Measurements from ENCODE around the gene PLPPR1.
A peak's percentile ranks its signal among the peaks of the same experiment; 100 is the strongest.

The PLPPR1 gene

DNA sequence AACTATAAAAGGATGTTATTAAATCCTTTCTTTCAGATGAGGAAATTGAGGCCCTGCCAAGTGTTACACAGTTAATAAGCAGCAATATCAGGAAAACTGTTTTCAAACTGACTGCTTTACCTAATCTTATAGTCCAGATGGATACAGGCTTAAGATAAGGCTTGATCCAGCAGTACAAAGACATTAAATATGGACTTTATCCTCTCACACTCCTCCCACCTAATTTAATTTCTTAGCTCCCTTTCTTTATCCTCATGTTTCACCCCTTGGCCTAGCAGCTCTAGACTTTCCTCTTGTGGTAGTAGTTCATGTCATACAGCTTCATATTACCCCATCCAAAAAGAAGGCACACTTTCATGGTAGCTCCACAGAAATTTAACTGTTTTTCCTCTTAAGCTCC, 191.8 kb downstream of the PLPPR1 start:
- H3K27ac ChIP-seq = no peak overlapping the region
- no peak for TF ChIP-seq ZFX (IDR thresholded peaks at IDR 0.05; ENCODE audit: borderline replicate concordance)
- TF ChIP-seq, protein P1, sequence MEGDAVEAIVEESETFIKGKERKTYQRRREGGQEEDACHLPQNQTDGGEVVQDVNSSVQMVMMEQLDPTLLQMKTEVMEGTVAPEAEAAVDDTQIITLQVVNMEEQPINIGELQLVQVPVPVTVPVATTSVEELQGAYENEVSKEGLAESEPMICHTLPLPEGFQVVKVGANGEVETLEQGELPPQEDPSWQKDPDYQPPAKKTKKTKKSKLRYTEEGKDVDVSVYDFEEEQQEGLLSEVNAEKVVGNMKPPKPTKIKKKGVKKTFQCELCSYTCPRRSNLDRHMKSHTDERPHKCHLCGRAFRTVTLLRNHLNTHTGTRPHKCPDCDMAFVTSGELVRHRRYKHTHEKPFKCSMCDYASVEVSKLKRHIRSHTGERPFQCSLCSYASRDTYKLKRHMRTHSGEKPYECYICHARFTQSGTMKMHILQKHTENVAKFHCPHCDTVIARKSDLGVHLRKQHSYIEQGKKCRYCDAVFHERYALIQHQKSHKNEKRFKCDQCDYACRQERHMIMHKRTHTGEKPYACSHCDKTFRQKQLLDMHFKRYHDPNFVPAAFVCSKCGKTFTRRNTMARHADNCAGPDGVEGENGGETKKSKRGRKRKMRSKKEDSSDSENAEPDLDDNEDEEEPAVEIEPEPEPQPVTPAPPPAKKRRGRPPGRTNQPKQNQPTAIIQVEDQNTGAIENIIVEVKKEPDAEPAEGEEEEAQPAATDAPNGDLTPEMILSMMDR (IDR thresholded peaks at IDR 0.05) = no peak

DNA sequence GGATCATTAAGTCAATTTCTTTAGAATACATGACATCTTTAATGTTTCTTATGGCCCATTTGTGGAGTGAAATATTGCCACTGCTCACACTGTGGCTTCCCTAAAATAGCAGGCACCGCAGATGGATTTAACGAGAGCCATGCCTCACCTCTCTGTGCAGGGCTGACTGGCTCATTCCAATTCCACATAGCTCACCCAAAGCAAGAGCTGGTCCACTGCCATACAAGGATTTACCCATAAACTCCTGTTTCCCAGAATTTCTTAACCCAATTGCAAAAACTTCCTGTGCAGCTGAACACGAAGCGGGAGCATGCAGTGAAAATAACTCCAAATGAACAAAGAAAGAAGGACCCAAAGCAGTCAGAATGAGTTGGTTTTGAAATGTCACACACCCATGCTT, 196.7 kb downstream of the PLPPR1 start:
- no peak overlapping the region for H3K27ac ChIP-seq
- TF ChIP-seq ZFX (IDR thresholded peaks at IDR 0.05; ENCODE audit: borderline replicate concordance) = no peak
- TF ChIP-seq, protein P1 (IDR thresholded peaks at IDR 0.05) = no peak

DNA sequence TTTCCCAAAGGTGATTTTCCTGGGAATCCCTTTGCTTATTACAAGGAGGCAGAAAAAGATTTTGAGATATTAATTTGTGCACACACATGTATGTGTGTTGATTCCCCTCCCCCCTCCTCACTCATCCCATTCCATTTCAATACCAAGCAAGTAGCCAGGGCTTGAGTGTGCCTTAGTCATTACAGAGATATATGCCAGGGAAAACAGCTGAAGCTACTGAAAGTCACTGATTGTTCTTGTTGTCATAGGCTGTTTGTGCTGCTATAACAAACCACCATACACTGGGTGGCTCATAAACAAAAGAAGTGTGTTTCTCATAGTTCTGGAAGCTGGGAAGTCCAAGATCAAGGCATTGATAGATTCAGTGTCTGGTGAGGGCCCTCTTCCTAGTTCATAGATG, 197.6 kb downstream of the PLPPR1 start:
- H3K27ac ChIP-seq = no peak overlapping the region
- no peak for TF ChIP-seq ZFX (IDR thresholded peaks at IDR 0.05; ENCODE audit: borderline replicate concordance)

DNA sequence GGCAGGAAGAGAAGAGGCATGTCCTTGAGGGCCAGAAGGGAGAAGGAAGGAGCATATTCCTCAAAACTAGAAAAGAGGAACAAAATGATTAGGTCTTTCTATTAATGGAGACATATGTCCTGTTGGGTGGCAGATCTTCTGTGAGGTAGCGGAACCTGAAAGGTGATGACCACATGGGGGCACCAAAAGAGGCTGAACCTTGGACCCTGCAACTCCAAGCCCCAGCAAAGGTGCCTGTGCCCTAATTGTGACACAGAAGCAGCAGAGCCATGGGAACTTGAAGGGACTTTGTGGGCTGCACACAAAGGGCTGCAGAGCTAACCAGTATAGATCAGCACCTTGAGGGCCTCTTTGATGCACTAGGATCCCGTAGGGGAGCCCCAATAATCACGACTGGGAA, 198.3 kb downstream of the PLPPR1 start:
- TF ChIP-seq, protein P1 (IDR thresholded peaks at IDR 0.05) = no peak
- no peak for TF ChIP-seq ZFX (IDR thresholded peaks at IDR 0.05; ENCODE audit: borderline replicate concordance)
- no peak overlapping the region for H3K27ac ChIP-seq

DNA sequence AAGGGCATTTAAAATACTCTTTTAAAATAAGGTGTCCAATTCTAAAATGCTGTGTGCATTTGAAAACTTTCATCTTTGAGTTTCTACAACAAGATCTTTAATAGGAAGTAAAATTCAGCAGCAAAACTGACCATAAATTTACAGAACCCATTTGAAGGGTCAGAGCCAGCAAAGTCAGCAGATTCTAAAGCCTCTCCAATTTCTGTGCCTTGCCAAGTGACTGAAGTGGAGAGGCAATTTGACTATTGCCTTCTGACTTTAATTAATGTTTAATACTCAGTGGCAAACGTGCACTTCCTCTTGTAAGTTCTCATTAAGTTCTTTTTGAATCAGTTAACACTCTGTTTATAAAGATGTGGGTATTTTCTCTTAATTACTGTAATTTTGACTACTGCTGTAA, 201.1 kb downstream of the PLPPR1 start:
- TF ChIP-seq, protein P1 (IDR thresholded peaks at IDR 0.05) = no peak
- TF ChIP-seq ZFX (IDR thresholded peaks at IDR 0.05; ENCODE audit: borderline replicate concordance) = no peak
- H3K27ac ChIP-seq = no peak overlapping the region

DNA sequence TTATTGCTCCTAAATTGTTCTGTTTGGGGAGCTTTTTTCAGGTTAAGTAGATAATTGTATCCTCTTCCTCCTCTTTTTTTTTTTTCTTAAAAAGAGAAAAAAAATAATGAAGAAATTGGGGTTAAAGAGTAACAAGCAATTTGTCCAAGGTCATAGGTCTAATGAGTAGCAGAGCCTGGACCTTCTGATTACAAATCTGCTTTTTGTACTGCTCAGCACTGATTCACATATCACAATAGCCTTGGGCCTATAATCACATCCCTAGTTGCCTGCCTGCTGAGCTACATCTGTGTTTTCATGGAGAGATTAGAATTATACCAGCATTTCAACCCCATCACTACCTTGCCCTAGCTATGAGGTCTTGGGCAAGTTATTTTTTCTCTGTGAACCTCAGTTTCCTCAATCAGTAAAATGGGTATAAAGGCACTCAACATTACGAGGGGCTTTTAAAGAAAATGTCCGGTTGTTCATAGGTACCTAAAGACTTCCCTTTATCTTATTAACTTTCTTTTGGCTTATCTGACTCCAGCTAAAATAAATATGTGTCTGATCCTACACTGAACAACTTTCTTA, 204.0 kb downstream of the PLPPR1 start:
- TF ChIP-seq, protein P1 (IDR thresholded peaks at IDR 0.05) = no peak
- TF ChIP-seq ZFX (IDR thresholded peaks at IDR 0.05; ENCODE audit: borderline replicate concordance) = no peak
- H3K27ac ChIP-seq = no peak overlapping the region

DNA sequence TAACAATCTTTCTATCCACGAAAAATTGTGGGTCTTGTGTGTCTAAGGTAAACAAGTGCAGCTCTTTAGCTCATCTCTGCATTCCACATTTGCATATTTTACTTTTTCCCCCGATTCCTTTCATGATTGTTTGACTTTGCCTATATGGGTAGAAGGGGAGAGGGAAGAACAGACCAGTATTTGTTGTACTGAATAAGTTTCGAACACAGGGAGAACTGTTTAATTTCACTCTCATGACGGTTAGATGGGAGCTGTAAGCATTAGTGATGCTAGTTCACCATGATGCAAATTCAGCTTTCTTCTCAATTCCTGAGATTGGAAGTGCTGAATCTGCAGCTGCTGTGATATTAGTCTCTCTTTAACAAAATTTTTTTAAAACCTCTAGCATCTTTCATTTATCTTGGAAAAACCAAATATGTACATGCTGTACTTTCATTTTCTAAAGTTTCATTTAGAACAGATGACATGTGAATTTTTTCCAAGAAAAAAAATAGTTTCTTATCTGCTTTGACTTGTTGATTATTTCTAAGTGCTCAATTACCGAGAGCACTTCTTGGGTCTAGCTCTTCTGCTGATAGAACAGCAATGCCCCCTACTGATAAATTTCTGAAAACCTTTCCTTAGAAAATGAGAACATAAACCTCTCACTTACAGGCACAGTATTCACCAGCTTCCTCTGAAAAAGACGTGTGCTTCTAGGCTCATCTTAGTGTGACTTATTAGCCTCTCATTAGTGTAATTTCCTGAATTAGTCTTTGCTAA, 206.8 kb downstream of the PLPPR1 start:
- H3K27ac ChIP-seq = no peak overlapping the region
- no peak for TF ChIP-seq ZFX (IDR thresholded peaks at IDR 0.05; ENCODE audit: borderline replicate concordance)
- TF ChIP-seq, protein P1 (IDR thresholded peaks at IDR 0.05) = peak; percentile 87
